Endothelial cell (in vitro differentiated cells): ENCODE data around the gene CCDC85C. TPM values are rescaled to one million over a fixed set of nuclear protein-coding genes. Genes with fewer than 3 reads are reported as not detected.

Experiments
- DNase-seq: peaks from one replicate; pipeline ENCODE4 v3.0.0; 2021; ENCODE audit warnings: low spot score
- H3K27ac Mint-ChIP-seq: one replicate; pipeline ENCODE4 v1.8.0; 2021; ENCODE audit warnings: mixed read lengths, inconsistent platforms; ENCODE audit not compliant: unreplicated experiment
- H3K27me3 Mint-ChIP-seq: one replicate; pipeline ENCODE4 v1.8.0; 2021; ENCODE audit warnings: mild to moderate bottlenecking, moderate library complexity, mixed read lengths, inconsistent platforms; ENCODE audit not compliant: unreplicated experiment
- H3K36me3 Mint-ChIP-seq: one replicate; pipeline ENCODE4 v1.8.0; 2021; ENCODE audit warnings: mild to moderate bottlenecking, low read depth, mixed read lengths, inconsistent platforms; ENCODE audit not compliant: unreplicated experiment
- H3K4me1 Mint-ChIP-seq: one replicate; pipeline ENCODE4 v1.8.0; 2021; ENCODE audit warnings: mild to moderate bottlenecking, mixed read lengths, inconsistent platforms; ENCODE audit not compliant: unreplicated experiment
- H3K4me3 Mint-ChIP-seq: one replicate; pipeline ENCODE4 v1.8.0; 2021; ENCODE audit warnings: mild to moderate bottlenecking, mixed read lengths, inconsistent platforms; ENCODE audit not compliant: unreplicated experiment
- H3K9me3 Mint-ChIP-seq: one replicate; pipeline ENCODE4 v1.8.0; 2021; ENCODE audit warnings: mixed read lengths, inconsistent platforms; ENCODE audit not compliant: unreplicated experiment
- CTCF ChIP-seq: fragments of 200-600 bp; sonication (generic); IDR thresholded peaks from one replicate; pipeline ENCODE4 v1.5.0; 2021; ENCODE audit warnings: antibody characterized with exemption; ENCODE audit not compliant: unreplicated experiment
- total RNA-seq: library from RNA; stranded (reverse); fragmentation: NEBNext Ultra II Directional; extraction: Animal tissue kit (Norgen Biotek cat#: 25700); gene quantifications from one replicate; pipeline ENCODE4 v1.2.1, GENCODE V29; 2021; ENCODE audit not compliant: unreplicated experiment

The CCDC85C gene
- total RNA-seq, 1 donor from 2014 or later: 42.1 TPM

GRCh38 chr14:99563749-99564129 lies 40.3 kb downstream of the CCDC85C start:
- no peak for TF ChIP-seq CTCF
- Mint-ChIP-seq H3K36me3 (peaks cover 6% of the 10 kb centered on the region), H3K9me3 (no peaks in the 10 kb centered on the region), H3K27ac (no peak overlapping the region), H3K27me3 (peaks cover 11% of the 10 kb centered on the region), H3K4me1 (peaks cover 35% of the 10 kb centered on the region), H3K4me3 (no peak overlapping the region)
- no peak for DNase-seq

- Mint-ChIP-seq H3K27me3 (peaks cover 11% of the 10 kb centered on the region), H3K36me3 (peaks cover 6% of the 10 kb centered on the region), H3K27ac (no peak overlapping the region), H3K9me3 (no peaks in the 10 kb centered on the region), H3K4me1 (peaks cover 29% of the 10 kb centered on the region), H3K4me3 (peak overlapping the region; percentile 72)
- no peak for TF ChIP-seq CTCF
- peak; percentile 80 for DNase-seq
Measured at GRCh38 chr14:99562856-99563748, 40.9 kb downstream of the CCDC85C start.

DNA sequence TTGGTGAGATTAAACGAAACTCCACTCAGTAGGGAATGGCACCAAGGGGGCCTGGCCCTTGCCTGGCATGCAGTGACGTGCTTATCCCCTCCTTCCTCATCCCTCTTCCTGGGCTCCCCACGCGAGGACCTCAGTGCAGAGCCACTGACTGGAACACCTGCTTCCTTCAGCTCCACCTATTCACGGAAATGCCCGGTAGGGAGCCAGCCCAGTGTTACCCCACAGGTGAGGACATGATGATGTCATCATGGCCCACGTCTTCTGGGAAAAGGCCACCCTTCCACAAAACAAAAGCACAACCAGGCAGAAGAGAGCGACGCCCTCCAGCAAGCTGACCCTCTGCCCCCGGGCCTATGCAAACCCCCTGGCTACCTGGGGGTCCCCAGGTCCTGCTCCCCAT lies 42.1 kb downstream of the CCDC85C start:
- H3K36me3 Mint-ChIP-seq: peaks cover 6% of the 10 kb centered on the region
- H3K9me3 Mint-ChIP-seq: no peaks in the 10 kb centered on the region
- H3K4me1 Mint-ChIP-seq: peaks cover 26% of the 10 kb centered on the region
- TF ChIP-seq CTCF: no peak
- no peak overlapping the region for H3K27ac Mint-ChIP-seq
- DNase-seq: no peak
- H3K4me3 Mint-ChIP-seq: no peak overlapping the region
- H3K27me3 Mint-ChIP-seq: peaks cover 7% of the 10 kb centered on the region

DNA sequence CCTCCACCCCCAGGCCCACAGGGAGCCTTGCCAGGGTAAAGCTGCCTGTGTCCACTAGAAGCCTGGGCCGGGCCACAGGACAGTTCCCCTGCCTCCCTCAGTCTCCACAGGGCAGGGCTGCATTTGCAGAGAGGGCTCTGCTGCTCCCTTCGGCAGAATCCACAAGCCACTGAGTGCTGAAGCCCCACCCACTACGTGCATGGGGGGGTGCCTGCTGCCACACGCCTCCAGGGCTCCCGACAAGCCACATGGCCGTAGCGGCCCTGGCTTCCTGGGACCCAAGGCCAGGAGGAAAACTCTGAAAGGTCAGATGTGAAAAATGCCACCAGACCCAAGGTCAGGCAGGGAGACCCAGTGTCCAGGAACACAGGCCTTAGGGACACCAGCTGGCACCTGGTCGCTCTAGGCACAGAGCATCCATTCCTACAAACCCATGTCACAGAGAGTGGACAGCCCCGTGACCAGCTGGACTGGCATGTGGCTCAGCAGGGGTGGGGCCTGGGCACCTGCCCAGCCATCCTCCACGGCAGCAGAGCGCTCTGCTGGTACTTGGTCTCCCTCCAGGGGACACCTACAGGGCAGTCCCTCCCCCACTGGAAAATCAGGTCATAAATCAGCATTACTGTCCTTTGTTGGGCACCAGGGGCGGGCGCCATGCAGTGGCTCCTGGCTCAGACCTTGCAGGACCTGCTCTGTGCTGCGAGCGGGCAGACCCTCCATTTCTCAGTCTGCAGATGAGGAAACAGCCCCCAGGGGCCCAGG lies 42.9 kb downstream of the CCDC85C start:
- peaks cover 7% of the 10 kb centered on the region for H3K27me3 Mint-ChIP-seq
- H3K9me3 Mint-ChIP-seq: no peaks in the 10 kb centered on the region
- no peak for DNase-seq
- no peak for TF ChIP-seq CTCF
- H3K4me1 Mint-ChIP-seq: peaks cover 25% of the 10 kb centered on the region
- H3K4me3 Mint-ChIP-seq: no peak overlapping the region
- H3K27ac Mint-ChIP-seq: no peak overlapping the region
- H3K36me3 Mint-ChIP-seq: peaks cover 10% of the 10 kb centered on the region

GRCh38 chr14:99560403-99560802 lies 43.6 kb downstream of the CCDC85C start:
- Mint-ChIP-seq H3K36me3 (peaks cover 10% of the 10 kb centered on the region), H3K9me3 (no peaks in the 10 kb centered on the region), H3K27ac (no peak overlapping the region), H3K4me1 (peaks cover 18% of the 10 kb centered on the region), H3K27me3 (peaks cover 4% of the 10 kb centered on the region), H3K4me3 (no peak overlapping the region)
- no peak for DNase-seq
- no peak for TF ChIP-seq CTCF
